ENCODE data around the gene PCDHA10. TPM values are rescaled to one million over a fixed set of nuclear protein-coding genes. Genes with fewer than 3 reads are reported as not detected.
"Not testable (repeated sequence)": the region's sequence is repeated elsewhere in the genome, so short reads cannot be mapped to it uniquely, and the experiment has no call there.

The PCDHA10 gene
- polyA plus RNA-seq, 2 of the 4 experiments (the other 2 are of a cell fraction): 0.01 to 0.06 TPM

DNA sequence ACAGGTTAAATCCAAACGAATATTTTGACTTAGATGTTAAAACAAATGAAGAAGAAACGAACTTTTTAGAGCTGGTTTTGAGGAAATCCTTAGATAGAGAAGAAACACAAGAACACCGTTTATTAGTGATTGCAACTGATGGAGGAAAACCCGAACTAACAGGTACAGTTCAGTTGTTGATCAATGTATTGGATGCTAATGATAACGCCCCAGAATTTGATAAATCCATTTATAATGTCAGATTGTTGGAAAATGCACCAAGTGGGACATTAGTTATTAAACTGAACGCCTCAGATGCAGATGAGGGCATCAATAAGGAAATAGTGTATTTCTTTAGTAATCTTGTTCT is 33.4 kb upstream of the PCDHA10 start (continued):
- TF ChIP-seq ZFP36 (IDR thresholded peaks at IDR 0.05; ENCODE audit: borderline replicate concordance, partially characterized antibody) (no peak), CBX8 (IDR thresholded peaks at IDR 0.05) (no peak)

- ATAC-seq; POLR2A ChIA-PET; H3K27ac ChIP-seq; FAIRE-seq; H3K9me3 ChIP-seq; H3K4me1 ChIP-seq; DNase-seq (ENCODE audit: low read depth in 1 of 2, low spot score in 1 of 2); H3K4me2 ChIP-seq; H3K4me3 ChIP-seq: not testable (repeated sequence)
- CTCF ChIA-PET: interaction anchor here (1.6 to 3.3 kb wide), 4 partner anchors 28 to 205 kb away, joined by 6 to 27 read pairs (median 8); partner anchors contain the start of genes PCDHA12 and PCDHA2
- 91% methylated on average over 48 of the region's 48 CpGs for whole genome bisulfite sequencing (ENCODE audit: missing lambda C conversion rate)
These were observed 32.7 kb upstream of the PCDHA10 start for GRCh38 chr5:140822969-140823368.

DNA sequence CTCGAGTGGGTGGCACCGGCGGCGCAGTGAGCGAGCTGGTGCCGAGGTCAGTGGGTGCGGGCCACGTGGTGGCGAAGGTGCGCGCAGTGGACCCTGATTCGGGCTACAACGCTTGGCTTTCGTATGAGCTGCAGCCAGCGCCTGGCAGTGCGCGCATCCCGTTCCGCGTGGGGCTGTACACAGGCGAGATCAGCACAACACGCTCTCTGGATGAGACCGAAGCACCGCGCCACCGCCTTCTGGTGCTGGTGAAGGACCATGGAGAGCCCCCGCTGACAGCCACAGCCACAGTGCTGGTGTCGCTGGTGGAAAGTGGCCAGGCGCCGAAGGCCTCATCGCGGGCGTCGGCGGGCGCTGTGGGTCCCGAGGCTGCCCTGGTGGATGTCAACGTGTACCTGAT is 32.2 kb upstream of the PCDHA10 start:
- no peak for TF ChIP-seq KDM1A (IDR thresholded peaks at IDR 0.05; ENCODE audit: low read depth)
- TF ChIP-seq, protein P1, sequence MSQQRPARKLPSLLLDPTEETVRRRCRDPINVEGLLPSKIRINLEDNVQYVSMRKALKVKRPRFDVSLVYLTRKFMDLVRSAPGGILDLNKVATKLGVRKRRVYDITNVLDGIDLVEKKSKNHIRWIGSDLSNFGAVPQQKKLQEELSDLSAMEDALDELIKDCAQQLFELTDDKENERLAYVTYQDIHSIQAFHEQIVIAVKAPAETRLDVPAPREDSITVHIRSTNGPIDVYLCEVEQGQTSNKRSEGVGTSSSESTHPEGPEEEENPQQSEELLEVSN (IDR thresholded peaks at IDR 0.05; ENCODE audit: borderline replicate concordance, low read depth): no peak
- TF ChIP-seq, protein P2, sequence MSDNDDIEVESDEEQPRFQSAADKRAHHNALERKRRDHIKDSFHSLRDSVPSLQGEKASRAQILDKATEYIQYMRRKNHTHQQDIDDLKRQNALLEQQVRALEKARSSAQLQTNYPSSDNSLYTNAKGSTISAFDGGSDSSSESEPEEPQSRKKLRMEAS (IDR thresholded peaks at IDR 0.05): no peak
- TF ChIP-seq NR3C1 (IDR thresholded peaks at IDR 0.05): no peak
- TF ChIP-seq REST (IDR thresholded peaks at IDR 0.05): no peak
- TF ChIP-seq MYC (IDR thresholded peaks at IDR 0.05; ENCODE audit: borderline replicate concordance, low read length): no peak
- TF ChIP-seq JUNB (IDR thresholded peaks at IDR 0.05): no peak
- TF ChIP-seq EHMT2 (IDR thresholded peaks at IDR 0.05; ENCODE audit: low read depth): no peak
- TF ChIP-seq SREBF2 (IDR thresholded peaks at IDR 0.05): no peak
- TF ChIP-seq, protein P3, sequence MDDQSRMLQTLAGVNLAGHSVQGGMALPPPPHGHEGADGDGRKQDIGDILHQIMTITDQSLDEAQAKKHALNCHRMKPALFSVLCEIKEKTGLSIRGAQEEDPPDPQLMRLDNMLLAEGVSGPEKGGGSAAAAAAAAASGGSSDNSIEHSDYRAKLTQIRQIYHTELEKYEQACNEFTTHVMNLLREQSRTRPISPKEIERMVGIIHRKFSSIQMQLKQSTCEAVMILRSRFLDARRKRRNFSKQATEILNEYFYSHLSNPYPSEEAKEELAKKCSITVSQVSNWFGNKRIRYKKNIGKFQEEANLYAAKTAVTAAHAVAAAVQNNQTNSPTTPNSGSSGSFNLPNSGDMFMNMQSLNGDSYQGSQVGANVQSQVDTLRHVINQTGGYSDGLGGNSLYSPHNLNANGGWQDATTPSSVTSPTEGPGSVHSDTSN (IDR thresholded peaks at IDR 0.05): no peak
- no peak for TF ChIP-seq CBX2 (IDR thresholded peaks at IDR 0.05; ENCODE audit: borderline replicate concordance, low read depth)
- H3K4me3 ChIP-seq: no peak overlapping the region
- no peaks in the 10 kb centered on the region for H3K9me3 ChIP-seq
- no peak overlapping the region for H3K4me2 ChIP-seq
- ATAC-seq (no peak), DNase-seq (ENCODE audit: low read depth in 1 of 2, low spot score in 1 of 2) (no peak), FAIRE-seq (no peak)
- ChIA-PET POLR2A (no interaction called here), CTCF (interaction anchor here (1.2 to 1.5 kb wide), 2 partner anchors 216 to 217 kb away, joined by 3 to 6 read pairs; no protein-coding TSS in a partner anchor)
- H3K4me1 ChIP-seq: no peaks in the 10 kb centered on the region
- 89% methylated on average over 30 of the region's 38 CpGs for WGBS (ENCODE audit: missing lambda C conversion rate)
- H3K27ac ChIP-seq: no peak overlapping the region

DNA sequence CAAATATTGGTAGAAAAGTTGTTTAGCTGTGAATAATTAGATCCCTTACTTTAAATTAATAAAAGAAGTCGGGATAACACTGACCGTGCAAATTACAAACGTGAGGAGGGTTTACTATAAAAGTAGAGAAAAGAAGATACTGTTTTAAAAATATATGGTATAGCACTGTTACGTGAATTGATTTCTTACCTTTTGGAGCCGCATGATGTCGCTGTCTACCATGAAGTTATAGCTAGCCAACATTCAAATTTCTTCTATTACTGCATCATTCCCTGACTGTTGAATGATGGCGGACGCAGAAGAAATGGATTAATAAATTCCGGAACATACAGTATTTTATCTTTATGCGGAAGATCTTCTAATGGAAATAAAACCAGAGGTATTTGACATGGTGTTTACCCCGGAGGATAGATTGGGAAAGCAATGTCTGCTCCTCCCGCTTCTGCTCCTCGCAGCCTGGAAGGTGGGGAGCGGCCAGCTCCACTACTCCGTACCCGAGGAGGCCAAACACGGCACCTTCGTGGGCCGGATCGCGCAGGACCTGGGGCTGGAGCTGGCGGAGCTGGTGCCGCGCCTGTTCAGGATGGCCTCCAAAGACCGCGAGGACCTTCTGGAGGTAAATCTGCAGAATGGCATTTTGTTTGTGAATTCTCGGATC is 27.9 kb upstream of the PCDHA10 start, which contains the start of gene PCDHA6:
TSS of gene PCDHA6 (plus strand) at position 257 of the 658 bp plus-strand sequence. CDS start at position 389, 132 bp downstream.
- ATAC-seq (no peak), FAIRE-seq (no peak), DNase-seq (ENCODE audit: low read depth in 1 of 2, low spot score in 1 of 2) (no peak)
- H3K27ac ChIP-seq: no peak within 1 kb of the TSS
- WGBS (ENCODE audit: missing lambda C conversion rate): 62% methylated on average over 27 of the region's 27 CpGs
- H3K4me2 ChIP-seq: no peak within 1 kb of the TSS
- H3K4me1 ChIP-seq: no peaks in the 10 kb centered on the region
- POLR2A ChIA-PET: no interaction called here
- no peak within 1 kb of the TSS for H3K4me3 ChIP-seq
- H3K9me3 ChIP-seq: no peaks in the 10 kb centered on the region
- TF ChIP-seq CHD2 (IDR thresholded peaks at IDR 0.05; ENCODE audit: low read length, partially characterized antibody) (no peak), HOXA7 (CRISPR knock-in tag; IDR thresholded peaks at IDR 0.05) (no peak), JUN (IDR thresholded peaks at IDR 0.05) (no peak), SREBF2 (IDR thresholded peaks at IDR 0.05) (no peak)
- TF ChIP-seq, protein P3 (IDR thresholded peaks at IDR 0.05): no peak
- TF ChIP-seq, protein P4, sequence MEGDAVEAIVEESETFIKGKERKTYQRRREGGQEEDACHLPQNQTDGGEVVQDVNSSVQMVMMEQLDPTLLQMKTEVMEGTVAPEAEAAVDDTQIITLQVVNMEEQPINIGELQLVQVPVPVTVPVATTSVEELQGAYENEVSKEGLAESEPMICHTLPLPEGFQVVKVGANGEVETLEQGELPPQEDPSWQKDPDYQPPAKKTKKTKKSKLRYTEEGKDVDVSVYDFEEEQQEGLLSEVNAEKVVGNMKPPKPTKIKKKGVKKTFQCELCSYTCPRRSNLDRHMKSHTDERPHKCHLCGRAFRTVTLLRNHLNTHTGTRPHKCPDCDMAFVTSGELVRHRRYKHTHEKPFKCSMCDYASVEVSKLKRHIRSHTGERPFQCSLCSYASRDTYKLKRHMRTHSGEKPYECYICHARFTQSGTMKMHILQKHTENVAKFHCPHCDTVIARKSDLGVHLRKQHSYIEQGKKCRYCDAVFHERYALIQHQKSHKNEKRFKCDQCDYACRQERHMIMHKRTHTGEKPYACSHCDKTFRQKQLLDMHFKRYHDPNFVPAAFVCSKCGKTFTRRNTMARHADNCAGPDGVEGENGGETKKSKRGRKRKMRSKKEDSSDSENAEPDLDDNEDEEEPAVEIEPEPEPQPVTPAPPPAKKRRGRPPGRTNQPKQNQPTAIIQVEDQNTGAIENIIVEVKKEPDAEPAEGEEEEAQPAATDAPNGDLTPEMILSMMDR (IDR thresholded peaks at IDR 0.05): no peak
- CTCF ChIA-PET: interaction anchor here (0.6 to 0.9 kb wide), 3 partner anchors 19 to 395 kb away, joined by 3 read pairs; partner anchors contain the start of genes PCDHB13 and PCDHB14
